Activated CD8-positive, alpha-beta memory T cell treated with anti-CD3 and anti-CD28 coated beads, Interleukin-2, amount 10 ng/mL, durations not matched to agents 7 days and 5 days (primary cell): Measurements from ENCODE around the gene KCTD16. TPM values are rescaled to one million over a fixed set of nuclear protein-coding genes. Genes with fewer than 3 reads are reported as not detected.

Source experiments
- ATAC-seq: fragments of 150-1000 bp; cut with Tn5 transposase; one replicate; pipeline ENCODE4 v1.10.0; 2021; ENCODE audit warnings: moderate library complexity
- CTCF ChIA-PET: fragments of 350-600 bp; sonication (Branson Sonifier 250); formaldehyde crosslinking; loops from one replicate; lab custom pipeline; 2021; ENCODE audit warnings: antibody characterized with exemption; lab: Charles Lee
- DNase-seq: peaks from one replicate; pipeline ENCODE4 v3.0.0-alpha.2; 2020
- H3K27ac Mint-ChIP-seq: one replicate; pipeline ENCODE4 v1.8.0; 2021; ENCODE audit warnings: mild to moderate bottlenecking, mixed read lengths
- H3K27me3 Mint-ChIP-seq: one replicate; pipeline ENCODE4 v1.8.0; 2021; ENCODE audit warnings: mixed read lengths
- H3K36me3 Mint-ChIP-seq: one replicate; pipeline ENCODE4 v1.8.0; 2021; ENCODE audit warnings: mild to moderate bottlenecking, mixed read lengths
- H3K4me1 Mint-ChIP-seq: one replicate; pipeline ENCODE4 v1.8.0; 2021; ENCODE audit warnings: mixed read lengths
- H3K4me3 Mint-ChIP-seq: one replicate; pipeline ENCODE4 v1.8.0; 2021; ENCODE audit warnings: mild to moderate bottlenecking, moderate library complexity, mixed read lengths
- H3K9me3 Mint-ChIP-seq: one replicate; pipeline ENCODE4 v1.8.0; 2022; ENCODE audit warnings: low read depth, mixed read lengths
- total RNA-seq, 2 experiments: library from RNA; stranded (reverse); gene quantifications; one replicate each; pipeline ENCODE4 v1.2.3, GENCODE V29; 2021

Gene KCTD16
- total RNA-seq, 2 experiments from 2014 or later = 0.12 to 0.19 TPM

- no peak overlapping the region for H3K27ac Mint-ChIP-seq
- no peak overlapping the region for H3K4me3 Mint-ChIP-seq
- peaks cover 5% of the 10 kb centered on the region for H3K9me3 Mint-ChIP-seq
- no peaks in the 10 kb centered on the region for H3K4me1 Mint-ChIP-seq
- CTCF ChIA-PET = no interaction called here
- no peak for ATAC-seq
- no peaks in the 10 kb centered on the region for H3K36me3 Mint-ChIP-seq
- DNase-seq = no peak
- H3K27me3 Mint-ChIP-seq = no peaks in the 10 kb centered on the region
Measured at GRCh38 chr5:144467792-144468191, 297.1 kb downstream of the KCTD16 start.

- Mint-ChIP-seq H3K4me1 (no peaks in the 10 kb centered on the region), H3K27me3 (no peaks in the 10 kb centered on the region), H3K4me3 (no peak overlapping the region), H3K36me3 (no peaks in the 10 kb centered on the region), H3K9me3 (peaks cover 5% of the 10 kb centered on the region), H3K27ac (no peak overlapping the region)
- ATAC-seq (no peak), DNase-seq (no peak)
- CTCF ChIA-PET = no interaction called here
Measured at GRCh38 chr5:144468571-144468970, 297.9 kb downstream of the KCTD16 start.

GRCh38 chr5:144469106-144469505 is 298.4 kb downstream of the KCTD16 start:
- H3K9me3 Mint-ChIP-seq = peaks cover 5% of the 10 kb centered on the region
- no peaks in the 10 kb centered on the region for H3K4me1 Mint-ChIP-seq
- no peak overlapping the region for H3K4me3 Mint-ChIP-seq
- H3K27me3 Mint-ChIP-seq = no peaks in the 10 kb centered on the region
- CTCF ChIA-PET = no interaction called here
- no peak for DNase-seq
- no peak for ATAC-seq
- H3K27ac Mint-ChIP-seq = no peak overlapping the region
- no peaks in the 10 kb centered on the region for H3K36me3 Mint-ChIP-seq

- H3K27ac Mint-ChIP-seq = no peak overlapping the region
- H3K4me1 Mint-ChIP-seq = no peaks in the 10 kb centered on the region
- CTCF ChIA-PET = no interaction called here
Measured at GRCh38 chr5:144472221-144472620, 301.5 kb downstream of the KCTD16 start.

GRCh38 chr5:144473650-144474049 is 303.0 kb downstream of the KCTD16 start:
- Mint-ChIP-seq H3K4me1 (no peaks in the 10 kb centered on the region), H3K36me3 (no peaks in the 10 kb centered on the region), H3K27ac (no peak overlapping the region), H3K9me3 (no peaks in the 10 kb centered on the region), H3K4me3 (no peak overlapping the region), H3K27me3 (no peaks in the 10 kb centered on the region)
- CTCF ChIA-PET = no interaction called here
- no peak for DNase-seq
- no peak for ATAC-seq

More at GRCh38 chr5:144472221-144472620, 301.5 kb downstream of the KCTD16 start:
- Mint-ChIP-seq H3K4me3 (no peak overlapping the region), H3K36me3 (no peaks in the 10 kb centered on the region), H3K27me3 (no peaks in the 10 kb centered on the region), H3K9me3 (peaks cover 3% of the 10 kb centered on the region)
- ATAC-seq = no peak
- DNase-seq = no peak

- DNase-seq (no peak), ATAC-seq (no peak)
- H3K36me3 Mint-ChIP-seq = no peaks in the 10 kb centered on the region
- no peaks in the 10 kb centered on the region for H3K9me3 Mint-ChIP-seq
- no peaks in the 10 kb centered on the region for H3K27me3 Mint-ChIP-seq
- no peaks in the 10 kb centered on the region for H3K4me1 Mint-ChIP-seq
- CTCF ChIA-PET = no interaction called here
- no peak overlapping the region for H3K4me3 Mint-ChIP-seq
- no peak overlapping the region for H3K27ac Mint-ChIP-seq
Measured at GRCh38 chr5:144478565-144478964, 307.9 kb downstream of the KCTD16 start.

- Mint-ChIP-seq H3K4me1 (no peaks in the 10 kb centered on the region), H3K27ac (no peak overlapping the region), H3K4me3 (no peak overlapping the region), H3K27me3 (no peaks in the 10 kb centered on the region), H3K36me3 (no peaks in the 10 kb centered on the region), H3K9me3 (no peaks in the 10 kb centered on the region)
- DNase-seq (no peak), ATAC-seq (no peak)
- CTCF ChIA-PET = no interaction called here
Measured at GRCh38 chr5:144481861-144482260, 311.2 kb downstream of the KCTD16 start.

GRCh38 chr5:144484124-144484897 is 313.6 kb downstream of the KCTD16 start:
- Mint-ChIP-seq H3K4me1 (no peaks in the 10 kb centered on the region), H3K36me3 (no peaks in the 10 kb centered on the region), H3K27me3 (no peaks in the 10 kb centered on the region), H3K27ac (no peak overlapping the region), H3K4me3 (no peak overlapping the region), H3K9me3 (no peaks in the 10 kb centered on the region)
- ATAC-seq = no peak
- CTCF ChIA-PET = no interaction called here
- no peak for DNase-seq

- no peaks in the 10 kb centered on the region for H3K27me3 Mint-ChIP-seq
- H3K27ac Mint-ChIP-seq = no peak overlapping the region
- no peaks in the 10 kb centered on the region for H3K36me3 Mint-ChIP-seq
- no peaks in the 10 kb centered on the region for H3K9me3 Mint-ChIP-seq
- ATAC-seq (no peak), DNase-seq (no peak)
- H3K4me1 Mint-ChIP-seq = no peaks in the 10 kb centered on the region
- no peak overlapping the region for H3K4me3 Mint-ChIP-seq
- CTCF ChIA-PET = no interaction called here
Measured at GRCh38 chr5:144485540-144485939, 314.9 kb downstream of the KCTD16 start.

GRCh38 chr5:144487207-144487606 is 316.5 kb downstream of the KCTD16 start:
- no peak for ATAC-seq
- H3K27ac Mint-ChIP-seq = no peak overlapping the region
- no peaks in the 10 kb centered on the region for H3K9me3 Mint-ChIP-seq

GRCh38 chr5:144487761-144488160 is 317.1 kb downstream of the KCTD16 start:
- H3K27ac Mint-ChIP-seq = no peak overlapping the region
- ATAC-seq = no peak
- CTCF ChIA-PET = no interaction called here

More at GRCh38 chr5:144487207-144487606, 316.5 kb downstream of the KCTD16 start:
- no peak for DNase-seq
- no peaks in the 10 kb centered on the region for H3K27me3 Mint-ChIP-seq
- no peak overlapping the region for H3K4me3 Mint-ChIP-seq
- CTCF ChIA-PET = no interaction called here
- H3K36me3 Mint-ChIP-seq = no peaks in the 10 kb centered on the region
- no peaks in the 10 kb centered on the region for H3K4me1 Mint-ChIP-seq

GRCh38 chr5:144503123-144503522 is 332.4 kb downstream of the KCTD16 start:
- Mint-ChIP-seq H3K27me3 (no peaks in the 10 kb centered on the region), H3K4me1 (no peaks in the 10 kb centered on the region), H3K27ac (no peak overlapping the region), H3K4me3 (no peak overlapping the region), H3K9me3 (peaks cover 5% of the 10 kb centered on the region), H3K36me3 (no peaks in the 10 kb centered on the region)
- DNase-seq (no peak), ATAC-seq (no peak)
- CTCF ChIA-PET = no interaction called here

More at GRCh38 chr5:144487761-144488160, 317.1 kb downstream of the KCTD16 start:
- Mint-ChIP-seq H3K4me3 (no peak overlapping the region), H3K4me1 (no peaks in the 10 kb centered on the region), H3K27me3 (no peaks in the 10 kb centered on the region), H3K9me3 (no peaks in the 10 kb centered on the region), H3K36me3 (no peaks in the 10 kb centered on the region)
- DNase-seq = no peak

- Mint-ChIP-seq H3K27me3 (no peaks in the 10 kb centered on the region), H3K4me1 (no peaks in the 10 kb centered on the region), H3K27ac (no peak overlapping the region), H3K4me3 (no peak overlapping the region), H3K9me3 (peaks cover 5% of the 10 kb centered on the region), H3K36me3 (no peaks in the 10 kb centered on the region)
- CTCF ChIA-PET = no interaction called here
- DNase-seq (no peak), ATAC-seq (no peak)
Measured at GRCh38 chr5:144504929-144505577, 334.4 kb downstream of the KCTD16 start.
